ENCODE data around the gene HS6ST3. TPM values are rescaled to one million over a fixed set of nuclear protein-coding genes. Genes with fewer than 3 reads are reported as not detected.
A peak's percentile ranks its signal among the peaks of the same experiment; 100 is the strongest.

The HS6ST3 gene
- polyA plus RNA-seq, 1 donor from 2014 or later: not detected

- H3K27me3 Mint-ChIP-seq: no peaks in the 10 kb centered on the region
- H3K9me3 Mint-ChIP-seq: peaks cover 3 to 11% (median 8%) of the 10 kb centered on the region in 3 donors
- no peaks in the 10 kb centered on the region for H3K4me1 Mint-ChIP-seq
- H3K36me3 Mint-ChIP-seq: no peaks in the 10 kb centered on the region
- no peak overlapping the region for H3K27ac Mint-ChIP-seq
- H3K4me3 Mint-ChIP-seq: no peak overlapping the region
Measured at GRCh38 chr13:96581741-96582140, 491.8 kb downstream of the HS6ST3 start.

DNA sequence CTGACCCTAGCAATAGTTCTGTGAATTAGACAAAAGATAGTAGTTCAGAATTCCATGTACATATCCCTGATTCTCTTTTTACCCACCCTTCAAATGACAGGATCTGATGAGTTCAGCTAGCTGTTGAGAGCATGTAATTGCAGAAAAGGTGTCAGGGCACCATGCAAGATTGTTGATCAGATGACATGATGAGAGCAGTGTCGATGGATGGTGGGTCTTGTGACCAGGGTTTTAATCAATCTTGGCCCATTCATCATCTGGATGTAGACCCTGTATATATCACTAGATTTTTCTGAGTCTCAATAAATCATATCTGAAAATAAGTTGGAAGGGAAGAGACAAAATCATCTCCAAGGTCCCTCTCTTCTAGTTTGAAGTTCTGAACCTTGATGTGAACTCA, 525.3 kb downstream of the HS6ST3 start:
- H3K4me1 Mint-ChIP-seq: no peaks in the 10 kb centered on the region

DNA sequence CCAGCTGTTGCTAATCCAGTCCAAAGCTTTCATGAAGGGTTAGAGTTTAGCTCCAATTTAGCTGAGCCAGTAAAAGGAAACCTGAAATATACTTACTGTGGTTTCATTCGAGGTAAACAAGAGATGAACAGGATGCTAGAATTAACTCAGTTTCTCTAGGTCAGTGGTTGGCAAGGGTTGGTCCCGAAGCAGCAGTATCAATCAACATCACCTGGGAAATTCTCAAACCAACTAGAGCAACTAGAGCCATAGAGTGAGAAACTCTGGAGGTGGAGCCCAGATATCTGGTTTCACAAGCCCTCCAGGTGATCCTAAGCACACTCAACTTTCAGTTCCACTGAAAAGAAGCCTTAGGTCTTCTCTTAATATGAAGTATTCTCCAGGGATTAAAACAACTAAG, 527.6 kb downstream of the HS6ST3 start:
- no peak overlapping the region for H3K4me3 Mint-ChIP-seq
- peaks cover 0 to 13% (median 2%) of the 10 kb centered on the region in 3 donors for H3K9me3 Mint-ChIP-seq
- H3K4me1 Mint-ChIP-seq: no peaks in the 10 kb centered on the region
- no peak overlapping the region for H3K27ac Mint-ChIP-seq
- H3K27me3 Mint-ChIP-seq: no peaks in the 10 kb centered on the region
- H3K36me3 Mint-ChIP-seq: peaks cover 3% of the 10 kb centered on the region

More for the DNA sequence above, 525.3 kb downstream of the HS6ST3 start:
- Mint-ChIP-seq H3K27ac (no peak overlapping the region), H3K36me3 (peaks cover 3% of the 10 kb centered on the region), H3K9me3 (peaks cover 0 to 11% (median 3%) of the 10 kb centered on the region in 3 donors), H3K4me3 (no peak overlapping the region), H3K27me3 (no peaks in the 10 kb centered on the region)

- peaks cover 0 to 8% (median 0%) of the 10 kb centered on the region in 3 donors for H3K9me3 Mint-ChIP-seq
- no peak overlapping the region for H3K27ac Mint-ChIP-seq
- no peaks in the 10 kb centered on the region for H3K27me3 Mint-ChIP-seq
- H3K36me3 Mint-ChIP-seq: no peaks in the 10 kb centered on the region
- H3K4me1 Mint-ChIP-seq: no peaks in the 10 kb centered on the region
- no peak overlapping the region for H3K4me3 Mint-ChIP-seq
Measured at GRCh38 chr13:96621634-96622183, 531.8 kb downstream of the HS6ST3 start.

- H3K4me1 Mint-ChIP-seq: no peaks in the 10 kb centered on the region
- no peaks in the 10 kb centered on the region for H3K36me3 Mint-ChIP-seq
- H3K27me3 Mint-ChIP-seq: no peaks in the 10 kb centered on the region
- H3K27ac Mint-ChIP-seq: no peak overlapping the region
- peaks cover 0 to 12% (median 2%) of the 10 kb centered on the region in 3 donors for H3K9me3 Mint-ChIP-seq
- no peak overlapping the region for H3K4me3 Mint-ChIP-seq
Measured at GRCh38 chr13:96629331-96629730, 539.4 kb downstream of the HS6ST3 start.

GRCh38 chr13:96632536-96633320, 542.8 kb downstream of the HS6ST3 start:
- Mint-ChIP-seq H3K36me3 (no peaks in the 10 kb centered on the region), H3K4me3 (no peak overlapping the region), H3K27me3 (no peaks in the 10 kb centered on the region), H3K9me3 (peaks cover 2 to 12% (median 5%) of the 10 kb centered on the region in 3 donors), H3K27ac (no peak overlapping the region), H3K4me1 (no peaks in the 10 kb centered on the region)

DNA sequence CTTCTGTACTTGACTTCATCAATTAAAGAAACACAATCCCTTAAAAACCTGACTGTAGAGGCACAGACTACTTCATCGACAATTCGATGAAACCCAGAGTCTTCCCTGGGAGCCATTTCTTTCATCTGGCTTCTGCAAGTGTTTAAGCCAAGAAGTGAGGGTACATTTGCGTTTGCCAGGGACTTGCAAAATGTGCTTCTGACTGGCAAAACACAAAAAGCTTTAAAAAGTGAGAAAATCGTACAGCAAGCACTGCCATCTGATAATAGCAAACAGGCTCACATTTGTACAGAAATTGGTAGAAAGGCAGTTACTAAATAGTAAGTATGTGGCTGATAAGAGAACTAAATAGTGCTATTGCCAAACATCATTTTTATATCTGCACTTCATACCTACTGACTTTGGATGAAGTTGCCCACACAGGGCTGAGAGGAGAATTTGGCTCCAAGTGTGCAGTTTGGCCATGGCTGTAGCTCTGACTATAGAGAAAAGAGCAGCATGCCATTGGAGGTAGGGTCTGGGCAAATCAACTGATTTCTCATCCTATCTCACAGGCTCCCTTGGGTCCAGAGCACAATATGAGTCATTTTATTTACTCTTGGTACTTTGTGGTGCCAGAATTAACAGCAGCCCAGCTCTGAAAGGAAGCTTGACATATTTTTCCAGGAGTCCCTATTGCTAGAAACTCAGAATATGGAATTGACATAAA, 546.2 kb downstream of the HS6ST3 start:
- no peaks in the 10 kb centered on the region for H3K36me3 Mint-ChIP-seq
- H3K27ac Mint-ChIP-seq: no peak overlapping the region
- H3K4me1 Mint-ChIP-seq: no peaks in the 10 kb centered on the region
- no peak overlapping the region for H3K4me3 Mint-ChIP-seq
- no peaks in the 10 kb centered on the region for H3K27me3 Mint-ChIP-seq
- peaks cover 3 to 17% (median 5%) of the 10 kb centered on the region in 3 donors for H3K9me3 Mint-ChIP-seq

GRCh38 chr13:96637039-96637438, 547.1 kb downstream of the HS6ST3 start:
- Mint-ChIP-seq H3K27ac (no peak overlapping the region), H3K4me3 (no peak overlapping the region), H3K9me3 (peaks cover 4 to 19% (median 5%) of the 10 kb centered on the region in 3 donors), H3K4me1 (no peaks in the 10 kb centered on the region), H3K27me3 (no peaks in the 10 kb centered on the region), H3K36me3 (no peaks in the 10 kb centered on the region)

- H3K27ac Mint-ChIP-seq: no peak overlapping the region
- H3K4me1 Mint-ChIP-seq: no peaks in the 10 kb centered on the region
- H3K36me3 Mint-ChIP-seq: no peaks in the 10 kb centered on the region
- H3K27me3 Mint-ChIP-seq: no peaks in the 10 kb centered on the region
- H3K4me3 Mint-ChIP-seq: no peak overlapping the region
- H3K9me3 Mint-ChIP-seq: peaks cover 2 to 12% (median 5%) of the 10 kb centered on the region in 3 donors
Measured at GRCh38 chr13:96646101-96646500, 556.2 kb downstream of the HS6ST3 start.

DNA sequence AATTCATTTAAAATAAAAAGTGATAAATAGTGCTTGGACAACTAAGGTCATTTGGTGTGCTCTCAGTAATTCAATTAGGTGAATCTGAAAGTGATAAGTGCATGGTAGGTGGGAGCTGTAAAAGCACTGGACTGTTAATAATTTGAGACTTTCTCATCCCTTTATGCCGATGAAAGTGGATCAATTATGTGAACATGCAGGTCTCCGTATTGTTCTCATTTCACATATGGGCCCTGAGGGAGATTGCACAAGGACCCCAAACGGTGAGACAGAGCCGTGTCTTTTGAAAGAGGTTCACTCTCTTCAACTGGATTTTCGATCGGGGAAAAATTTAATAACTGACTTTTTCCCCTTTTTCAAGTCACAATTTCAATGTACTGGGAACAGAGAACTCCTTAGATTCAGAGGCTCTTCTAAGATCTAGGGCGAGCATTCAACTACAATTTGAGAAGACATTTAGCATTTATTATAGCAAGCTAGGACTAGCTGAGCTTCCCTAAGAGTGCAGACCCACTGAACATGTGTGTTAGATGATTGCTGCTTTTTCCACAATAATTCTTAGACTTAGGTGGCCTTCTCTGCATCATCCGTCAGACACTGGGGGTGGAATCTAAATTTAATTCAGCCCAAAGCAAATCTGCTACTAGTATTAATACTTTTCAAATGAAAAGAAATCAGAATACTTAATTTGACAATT, 556.8 kb downstream of the HS6ST3 start:
- Mint-ChIP-seq H3K36me3 (no peaks in the 10 kb centered on the region), H3K27me3 (no peaks in the 10 kb centered on the region), H3K27ac (no peak overlapping the region), H3K4me1 (no peaks in the 10 kb centered on the region), H3K4me3 (peak overlapping the region in 1 of 4 donors; percentile 39), H3K9me3 (peaks cover 2 to 10% (median 4%) of the 10 kb centered on the region in 3 donors)

- Mint-ChIP-seq H3K27me3 (no peaks in the 10 kb centered on the region), H3K4me3 (no peak overlapping the region), H3K36me3 (no peaks in the 10 kb centered on the region), H3K27ac (no peak overlapping the region), H3K4me1 (no peaks in the 10 kb centered on the region), H3K9me3 (peaks cover 0 to 2% (median under 1%) of the 10 kb centered on the region in 3 donors)
Measured at GRCh38 chr13:96650301-96650886, 560.5 kb downstream of the HS6ST3 start.

- H3K9me3 Mint-ChIP-seq: peaks cover 0 to 6% (median 0%) of the 10 kb centered on the region in 3 donors
- H3K27ac Mint-ChIP-seq: no peak overlapping the region
- no peaks in the 10 kb centered on the region for H3K36me3 Mint-ChIP-seq
- H3K4me1 Mint-ChIP-seq: no peaks in the 10 kb centered on the region
- H3K27me3 Mint-ChIP-seq: no peaks in the 10 kb centered on the region
- H3K4me3 Mint-ChIP-seq: no peak overlapping the region
Measured at GRCh38 chr13:96651598-96651997, 561.7 kb downstream of the HS6ST3 start.

- Mint-ChIP-seq H3K27me3 (no peaks in the 10 kb centered on the region), H3K27ac (no peak overlapping the region), H3K4me1 (no peaks in the 10 kb centered on the region), H3K4me3 (no peak overlapping the region), H3K9me3 (peaks cover 0 to 6% (median 0%) of the 10 kb centered on the region in 3 donors), H3K36me3 (no peaks in the 10 kb centered on the region)
Measured at GRCh38 chr13:96652506-96652905, 562.6 kb downstream of the HS6ST3 start.

DNA sequence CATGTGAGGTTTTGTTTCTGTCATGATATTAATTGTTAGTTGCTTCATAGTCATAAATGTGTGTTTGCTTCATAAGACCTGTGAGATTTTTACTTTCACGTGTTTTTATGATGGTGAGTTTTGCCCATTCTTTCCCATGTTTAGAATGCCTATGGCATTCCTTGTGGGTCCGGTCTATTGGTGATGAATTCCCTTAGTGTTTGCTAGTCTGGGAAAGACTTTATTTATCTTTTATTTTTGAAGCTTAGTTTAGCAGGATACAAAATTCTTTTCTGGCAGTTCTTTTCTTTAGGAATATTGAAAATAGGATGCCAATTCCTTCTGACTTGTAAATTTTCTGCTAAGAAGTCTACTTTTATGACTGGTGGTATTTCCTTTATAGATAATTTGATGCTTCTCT, 571.7 kb downstream of the HS6ST3 start:
- peaks cover 1% of the 10 kb centered on the region for H3K27me3 Mint-ChIP-seq
- peaks cover 5 to 16% (median 13%) of the 10 kb centered on the region in 3 donors for H3K9me3 Mint-ChIP-seq
- H3K27ac Mint-ChIP-seq: no peak overlapping the region
- no peaks in the 10 kb centered on the region for H3K4me1 Mint-ChIP-seq
- H3K36me3 Mint-ChIP-seq: peaks cover 2% of the 10 kb centered on the region
- H3K4me3 Mint-ChIP-seq: no peak overlapping the region

All from IgD-negative memory B cell (primary cell).